Calu3 (cell line): Measurements from ENCODE around the gene DCTN3. TPM values are rescaled to one million over a fixed set of nuclear protein-coding genes. Genes with fewer than 3 reads are reported as not detected.

Experiments
- Bru-seq: library from RNA; stranded (reverse); fragments of 400-500 nt; gene quantifications from one replicate; lab custom pipeline; 2021; lab: Mats Ljungman, UMichigan
- BruChase-seq, 2 experiments: library from RNA; stranded (reverse); fragments of 400-500 nt; gene quantifications; one replicate each; lab custom pipeline; 2021; lab: Mats Ljungman, UMichigan
- BruUV-seq: library from RNA; stranded (reverse); fragments of 400-500 nt; replicated peaks from 2 replicates; lab custom pipeline; 2021; lab: Mats Ljungman, UMichigan
- CTCF ChIA-PET: fragments of 300-600 bp; sonication (Branson Sonifier 250); formaldehyde crosslinking; loops from one replicate; lab custom pipeline; 2022; ENCODE audit warnings: antibody characterized with exemption; lab: Charles Lee
- DNase-seq: peaks from one replicate; pipeline ENCODE4 v3.0.0; 2022
- H3K27ac Mint-ChIP-seq: one replicate; pipeline ENCODE4 v1.8.0; 2022; ENCODE audit warnings: mixed read lengths; ENCODE audit not compliant: unreplicated experiment
- H3K27me3 Mint-ChIP-seq: one replicate; pipeline ENCODE4 v1.8.0; 2022; ENCODE audit warnings: mixed read lengths; ENCODE audit not compliant: unreplicated experiment
- H3K36me3 Mint-ChIP-seq: one replicate; pipeline ENCODE4 v1.8.0; 2022; ENCODE audit warnings: mild to moderate bottlenecking, moderate library complexity, mixed read lengths; ENCODE audit not compliant: insufficient read depth, unreplicated experiment
- H3K4me1 Mint-ChIP-seq: one replicate; pipeline ENCODE4 v1.8.0; 2022; ENCODE audit warnings: mild to moderate bottlenecking, low read depth, mixed read lengths; ENCODE audit not compliant: unreplicated experiment
- H3K4me3 Mint-ChIP-seq: one replicate; pipeline ENCODE4 v1.8.0; 2022; ENCODE audit warnings: mild to moderate bottlenecking, low read depth, moderate library complexity, mixed read lengths; ENCODE audit not compliant: unreplicated experiment
- H3K9me3 Mint-ChIP-seq: one replicate; pipeline ENCODE4 v1.8.0; 2022; ENCODE audit warnings: low read depth, mixed read lengths; ENCODE audit not compliant: unreplicated experiment
- intact Hi-C: fragments of 100-400 bp; cut with micrococcal nuclease; formaldehyde crosslinking; loops from one replicate; pipeline ENCODE4 v1.10.0; 2022; ENCODE audit not compliant: unreplicated experiment
- long read RNA-seq: library from polyadenylated mRNA; stranded (forward); transcript quantifications from one replicate; pipeline ENCODE4 v2.0.0, GENCODE V29; 2022
- total RNA-seq: library from RNA; stranded (reverse); gene quantifications from 2 replicates; pipeline ENCODE4 v1.2.3, GENCODE V29; 2022
- TF ChIP-seq, protein P1 (sequence below): fragments of 200-600 bp; IDR thresholded peaks from one replicate; pipeline ENCODE4 v1.8.0; 2022; ENCODE audit warnings: antibody characterized with exemption; ENCODE audit not compliant: unreplicated experiment

DCTN3 gene
- total RNA-seq (50.8 and 51.8 TPM in 2 replicates), Bru-seq, nascent RNA (percentile 53 among the genes with signal in this experiment), BruChase-seq, experiment 1, labeled RNA remaining after a 6-hour chase (percentile 65 among the genes with signal in this experiment), BruChase-seq, experiment 2, labeled RNA remaining after a 2-hour chase (percentile 56 among the genes with signal in this experiment)
- long read RNA-seq, transcript DCTN3-201 (7 exons, 808 nt): major isoform, 35 of 42 reads
- long read RNA-seq, partial matches to known transcripts: 0 of 42 reads
- long read RNA-seq, other reads (novel, unspliced or antisense): 4 of 42 reads

GRCh38 chr9:34620061-34620994 lies at the start of gene DCTN3:
Gene DCTN3 (minus strand): TSS chr9:34620495. CDS start chr9:34620464, 31 bp downstream.
- DNase-seq: peak; percentile 79
- CTCF ChIA-PET: interaction anchor here (0.5 kb wide), 1 partner anchor 335 kb away, joined by 4 read pairs; no protein-coding TSS in a partner anchor
- H3K27me3 Mint-ChIP-seq: peaks cover 3% of the 10 kb centered on the region
- peaks cover 15% of the 10 kb centered on the region for H3K4me1 Mint-ChIP-seq
- peaks cover 17% of the 10 kb centered on the region for H3K36me3 Mint-ChIP-seq
- BruUV-seq: TSS peak; percentile 35
- peak within 1 kb of the TSS; percentile 58 for H3K27ac Mint-ChIP-seq
- H3K4me3 Mint-ChIP-seq: peak within 1 kb of the TSS; percentile 78
- TF ChIP-seq, protein P1, sequence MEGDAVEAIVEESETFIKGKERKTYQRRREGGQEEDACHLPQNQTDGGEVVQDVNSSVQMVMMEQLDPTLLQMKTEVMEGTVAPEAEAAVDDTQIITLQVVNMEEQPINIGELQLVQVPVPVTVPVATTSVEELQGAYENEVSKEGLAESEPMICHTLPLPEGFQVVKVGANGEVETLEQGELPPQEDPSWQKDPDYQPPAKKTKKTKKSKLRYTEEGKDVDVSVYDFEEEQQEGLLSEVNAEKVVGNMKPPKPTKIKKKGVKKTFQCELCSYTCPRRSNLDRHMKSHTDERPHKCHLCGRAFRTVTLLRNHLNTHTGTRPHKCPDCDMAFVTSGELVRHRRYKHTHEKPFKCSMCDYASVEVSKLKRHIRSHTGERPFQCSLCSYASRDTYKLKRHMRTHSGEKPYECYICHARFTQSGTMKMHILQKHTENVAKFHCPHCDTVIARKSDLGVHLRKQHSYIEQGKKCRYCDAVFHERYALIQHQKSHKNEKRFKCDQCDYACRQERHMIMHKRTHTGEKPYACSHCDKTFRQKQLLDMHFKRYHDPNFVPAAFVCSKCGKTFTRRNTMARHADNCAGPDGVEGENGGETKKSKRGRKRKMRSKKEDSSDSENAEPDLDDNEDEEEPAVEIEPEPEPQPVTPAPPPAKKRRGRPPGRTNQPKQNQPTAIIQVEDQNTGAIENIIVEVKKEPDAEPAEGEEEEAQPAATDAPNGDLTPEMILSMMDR: no peak
- no peaks in the 10 kb centered on the region for H3K9me3 Mint-ChIP-seq
- intact Hi-C loops: no loop called here

DNA sequence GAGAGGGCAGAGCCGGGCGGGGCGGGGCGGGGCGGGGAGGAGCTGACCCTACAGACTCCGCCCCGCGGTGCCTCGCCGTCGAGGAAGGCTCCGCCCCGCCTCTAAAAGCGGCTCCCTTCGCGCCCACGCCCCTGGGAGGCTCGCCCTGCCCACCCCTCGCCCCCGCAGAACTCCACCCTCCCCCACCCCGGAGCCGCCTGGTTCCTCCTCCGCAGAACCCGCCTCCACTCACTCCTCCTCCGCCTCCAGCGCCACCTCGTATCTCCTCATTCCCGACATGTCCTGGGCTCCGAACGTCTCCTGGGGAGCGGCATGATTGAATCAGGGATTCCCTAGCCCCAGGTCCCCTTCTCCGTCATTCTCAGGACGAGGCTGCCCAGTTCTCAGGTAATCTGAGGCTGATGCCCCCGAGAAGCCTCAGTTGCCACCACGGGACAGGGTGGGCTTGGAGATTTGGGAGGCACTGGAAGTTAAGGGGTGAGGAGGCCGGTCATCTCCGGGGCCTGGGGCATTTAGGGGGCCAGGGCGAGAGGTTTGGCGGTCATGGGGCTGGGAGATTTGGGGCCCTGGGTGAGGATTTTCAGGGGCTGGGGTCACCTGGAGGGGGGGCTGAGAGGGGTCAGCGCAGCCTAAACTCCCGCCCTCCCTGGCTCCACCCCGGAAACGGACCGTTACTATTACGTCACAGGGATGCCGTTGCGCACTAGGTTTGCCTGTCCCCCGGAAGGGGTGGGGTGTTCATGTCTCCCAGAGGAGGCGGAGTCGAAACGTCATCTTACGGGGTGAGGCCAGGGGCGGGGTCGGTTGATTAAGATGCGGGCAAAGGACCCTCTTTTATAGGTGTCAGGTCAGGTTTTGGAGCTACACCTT lies 45.3 kb upstream of the DCTN3 start:
- intact Hi-C loops: no loop called here
- CTCF ChIA-PET: interaction anchor here (0.6 to 1.0 kb wide), 4 partner anchors 13 to 982 kb away, joined by 3 to 7 read pairs (median 5); partner anchors contain the start of genes GALT and IL11RA
- TSS peak; percentile 69 for BruUV-seq
- Mint-ChIP-seq H3K4me1 (no peaks in the 10 kb centered on the region), H3K27ac (peak overlapping the region; percentile 82), H3K27me3 (peaks cover 12% of the 10 kb centered on the region), H3K9me3 (no peaks in the 10 kb centered on the region), H3K36me3 (peaks cover 15% of the 10 kb centered on the region), H3K4me3 (peak overlapping the region; percentile 68)
- DNase-seq: peak; percentile 78
- TF ChIP-seq, protein P1: no peak

- no peak for DNase-seq
- H3K4me3 Mint-ChIP-seq: peak overlapping the region; percentile 68
- no TSS peak for BruUV-seq
- no peaks in the 10 kb centered on the region for H3K9me3 Mint-ChIP-seq
- H3K27ac Mint-ChIP-seq: no peak overlapping the region
- H3K4me1 Mint-ChIP-seq: no peaks in the 10 kb centered on the region
- intact Hi-C loops: no loop called here
- H3K36me3 Mint-ChIP-seq: peaks cover 15% of the 10 kb centered on the region
- H3K27me3 Mint-ChIP-seq: peaks cover 12% of the 10 kb centered on the region
- TF ChIP-seq, protein P1: no peak
- CTCF ChIA-PET: interaction anchor here (0.6 to 1.0 kb wide), 4 partner anchors 13 to 983 kb away, joined by 3 to 7 read pairs (median 5); partner anchors contain the start of genes GALT and IL11RA
Measured at GRCh38 chr9:34665067-34665380, 44.7 kb upstream of the DCTN3 start.
